Thyroid gland (tissue), 4 donors: ENCODE results near the gene COX5B.

Experiments
- POLR2A ChIP-seq, 2 donors: fragments of 450-650 bp; IDR thresholded peaks; one replicate each; pipeline ENCODE4 v1.6.1; 2017; ENCODE audit warnings: antibody characterized with exemption in 2 of 2, mild to moderate bottlenecking in 2 of 2, moderate library complexity in 1 of 2
- TF ChIP-seq, protein P1 (sequence below), 6 experiments: fragments of 200-600 bp in 3 of 6; fragments of 450-650 bp in 3 of 6; sonication (generic) in 3 of 6; IDR thresholded peaks; one replicate each; pipeline ENCODE4 v1.5.1; 2016 to 2019; ENCODE audit warnings: antibody characterized with exemption in 6 of 6, mild to moderate bottlenecking in 2 of 6, inconsistent platforms in 1 of 6, moderate library complexity in 1 of 6

- TF ChIP-seq, protein P1, sequence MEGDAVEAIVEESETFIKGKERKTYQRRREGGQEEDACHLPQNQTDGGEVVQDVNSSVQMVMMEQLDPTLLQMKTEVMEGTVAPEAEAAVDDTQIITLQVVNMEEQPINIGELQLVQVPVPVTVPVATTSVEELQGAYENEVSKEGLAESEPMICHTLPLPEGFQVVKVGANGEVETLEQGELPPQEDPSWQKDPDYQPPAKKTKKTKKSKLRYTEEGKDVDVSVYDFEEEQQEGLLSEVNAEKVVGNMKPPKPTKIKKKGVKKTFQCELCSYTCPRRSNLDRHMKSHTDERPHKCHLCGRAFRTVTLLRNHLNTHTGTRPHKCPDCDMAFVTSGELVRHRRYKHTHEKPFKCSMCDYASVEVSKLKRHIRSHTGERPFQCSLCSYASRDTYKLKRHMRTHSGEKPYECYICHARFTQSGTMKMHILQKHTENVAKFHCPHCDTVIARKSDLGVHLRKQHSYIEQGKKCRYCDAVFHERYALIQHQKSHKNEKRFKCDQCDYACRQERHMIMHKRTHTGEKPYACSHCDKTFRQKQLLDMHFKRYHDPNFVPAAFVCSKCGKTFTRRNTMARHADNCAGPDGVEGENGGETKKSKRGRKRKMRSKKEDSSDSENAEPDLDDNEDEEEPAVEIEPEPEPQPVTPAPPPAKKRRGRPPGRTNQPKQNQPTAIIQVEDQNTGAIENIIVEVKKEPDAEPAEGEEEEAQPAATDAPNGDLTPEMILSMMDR (IDR thresholded peaks at IDR 0.05), result no peak
- no peak for TF ChIP-seq POLR2A (IDR thresholded peaks at IDR 0.05)
These were observed 16.1 kb downstream of the COX5B start for GRCh38 chr2:97661927-97662326.
